PC-3 (cell line): ENCODE results near the gene CHAC1. TPM values are rescaled to one million over a fixed set of nuclear protein-coding genes. Genes with fewer than 3 reads are reported as not detected.

Experiments used
- ATAC-seq: fragments of 200-7000 bp; cut with Tn5 transposase; 2 replicates; pipeline ENCODE4 v1.9.1; 2020; ENCODE audit warnings: mild to moderate bottlenecking, moderate library complexity
- BruUV-seq: library from RNA; stranded (reverse); fragments of 400-500 nt; replicated peaks from 2 replicates; lab custom pipeline; 2021; lab: Mats Ljungman, UMichigan
- CTCF ChIA-PET: fragments of 300-600 bp; sonication (Branson Sonifier 250); formaldehyde crosslinking; loops from one replicate; lab custom pipeline; 2022; ENCODE audit warnings: antibody characterized with exemption; lab: Charles Lee
- POLR2A ChIA-PET: fragments of 300-600 bp; sonication (Branson Sonifier 250); formaldehyde crosslinking; loops from one replicate; lab custom pipeline; 2022; ENCODE audit warnings: antibody characterized with exemption; ENCODE audit not compliant: unreplicated experiment; lab: Charles Lee
- DNase-seq: peaks from one replicate; pipeline ENCODE4 v3.0.0-alpha.2; 2015
- H2AFZ ChIP-seq: fragments of 300-600 bp; sonication (generic); 2 replicates; pipeline ENCODE4 v1.6.0; 2016; ENCODE audit warnings: antibody characterized with exemption, low read length
- H3F3A ChIP-seq: fragments of 300-600 bp; sonication (generic); one replicate; pipeline ENCODE4 v1.6.0; 2017; ENCODE audit warnings: antibody characterized with exemption, low read length, control low read depth, mild to moderate bottlenecking; ENCODE audit not compliant: unreplicated experiment
- H3K27ac ChIP-seq: fragments of 300-600 bp; sonication (generic); 2 replicates; pipeline ENCODE4 v1.5.1; 2016; ENCODE audit warnings: mild to moderate bottlenecking, low read length
- H3K27me3 ChIP-seq: fragments of 300-600 bp; sonication (generic); 2 replicates; pipeline ENCODE4 v1.6.1; 2016; ENCODE audit warnings: low read length, mixed read lengths
- H3K36me3 ChIP-seq: fragments of 300-600 bp; sonication (generic); 2 replicates; pipeline ENCODE4 v1.6.1; 2016; ENCODE audit warnings: low read depth, mixed run types, low read length, mixed read lengths
- H3K4me1 ChIP-seq: fragments of 300-600 bp; sonication (generic); 2 replicates; pipeline ENCODE4 v1.5.1; 2016; ENCODE audit warnings: low read length; ENCODE audit not compliant: insufficient read depth
- H3K4me2 ChIP-seq: fragments of 300-600 bp; sonication (generic); 2 replicates; pipeline ENCODE4 v1.6.0; 2016; ENCODE audit warnings: low read length
- H3K4me3 ChIP-seq: fragments of 300-600 bp; sonication (generic); 2 replicates; pipeline ENCODE4 v1.5.1; 2016; ENCODE audit warnings: mild to moderate bottlenecking, low read length, mixed read lengths
- H3K79me2 ChIP-seq: fragments of 300-600 bp; sonication (generic); 2 replicates; pipeline ENCODE4 v1.6.1; 2017; ENCODE audit warnings: low read length, mixed read lengths
- H3K9ac ChIP-seq: fragments of 300-600 bp; sonication (generic); 2 replicates; pipeline ENCODE4 v1.6.0; 2016; ENCODE audit warnings: mild to moderate bottlenecking, low read length
- H3K9me2 ChIP-seq: fragments of 300-600 bp; sonication (generic); replicated peaks from 2 replicates; pipeline ENCODE4 v1.6.1; 2016; ENCODE audit warnings: mixed run types, low read length, mixed read lengths
- H3K9me3 ChIP-seq: fragments of 300-600 bp; sonication (generic); 2 replicates; pipeline ENCODE4 v1.6.1; 2016; ENCODE audit warnings: low read length, mixed read lengths
- H4K20me1 ChIP-seq: fragments of 300-600 bp; sonication (generic); 2 replicates; pipeline ENCODE4 v1.6.1; 2016; ENCODE audit warnings: low read length, mixed read lengths
- CTCF ChIP-seq: fragments of 300-600 bp; sonication (generic); conservative IDR thresholded peaks from 2 replicates; pipeline ENCODE4 v1.5.1; 2017; ENCODE audit warnings: antibody characterized with exemption, low read depth, mild to moderate bottlenecking, low read length
- EZH2 ChIP-seq: fragments of 300-600 bp; sonication (generic); IDR thresholded peaks from one replicate; pipeline ENCODE4 v1.6.1; 2017; ENCODE audit warnings: antibody characterized with exemption, mild to moderate bottlenecking, low read length; ENCODE audit not compliant: unreplicated experiment
- EZH2phosphoT487 ChIP-seq: fragments of 300-600 bp; sonication (generic); IDR thresholded peaks from 2 replicates; pipeline ENCODE4 v1.6.1; 2018; ENCODE audit warnings: mild to moderate bottlenecking, antibody characterized with exemption, low read length, borderline replicate concordance
- intact Hi-C: fragments of 100-400 bp; cut with micrococcal nuclease; formaldehyde crosslinking; loops from 2 replicates; pipeline ENCODE4 v1.9.0; 2023
- total RNA-seq: library from RNA; depleted of rRNA; stranded (reverse); fragments of >200 nt; gene quantifications from 2 replicates; pipeline ENCODE4 v1.2.3, GENCODE V29; 2014

Gene CHAC1
- total RNA-seq, 1 experiment from 2014 or later = 13.3 TPM

GRCh38 chr15:40925495-40925862 lies 27.8 kb upstream of the CHAC1 start:
- H3K27ac ChIP-seq = no peak overlapping the region
- ATAC-seq (no peak), DNase-seq (no peak)
- POLR2A ChIA-PET = no interaction called here
- no peaks in the 10 kb centered on the region for H3K9me3 ChIP-seq
- H3F3A ChIP-seq = no peaks in the 10 kb centered on the region
- no peaks in the 10 kb centered on the region for H3K9me2 ChIP-seq
- H3K79me2 ChIP-seq = no peaks in the 10 kb centered on the region
- no peaks in the 10 kb centered on the region for H4K20me1 ChIP-seq
- no peak overlapping the region for H3K4me3 ChIP-seq
- intact Hi-C loops = no loop called here
- TF ChIP-seq EZH2phosphoT487 = no peak
- no peak for TF ChIP-seq CTCF
- no peak for TF ChIP-seq EZH2
- BruUV-seq = no TSS peak
- H3K9ac ChIP-seq = no peak overlapping the region
- H3K36me3 ChIP-seq = no peaks in the 10 kb centered on the region
- H3K4me1 ChIP-seq = peaks cover 22% of the 10 kb centered on the region
- CTCF ChIA-PET = no interaction called here
- H3K27me3 ChIP-seq = peaks cover 25% of the 10 kb centered on the region
- no peak overlapping the region for H2AFZ ChIP-seq
- no peak overlapping the region for H3K4me2 ChIP-seq

- no peak overlapping the region for H3K9ac ChIP-seq
- peaks cover 25% of the 10 kb centered on the region for H3K27me3 ChIP-seq
- no peak overlapping the region for H3K4me3 ChIP-seq
These were observed 27.2 kb upstream of the CHAC1 start for GRCh38 chr15:40925863-40926658.

More at GRCh38 chr15:40925863-40926658, 27.2 kb upstream of the CHAC1 start:
- Histone ChIP-seq H3K36me3 (no peaks in the 10 kb centered on the region), H3K79me2 (no peaks in the 10 kb centered on the region), H3K9me2 (no peaks in the 10 kb centered on the region), H3K9me3 (no peaks in the 10 kb centered on the region), H3K27ac (no peak overlapping the region), H2AFZ (no peak overlapping the region), H3F3A (no peaks in the 10 kb centered on the region), H3K4me2 (peak overlapping the region; percentile 42; the same call in 1 of the 2 replicates), H4K20me1 (no peaks in the 10 kb centered on the region), H3K4me1 (peaks cover 28% of the 10 kb centered on the region)
- DNase-seq = no peak
- CTCF ChIA-PET = no interaction called here
- TF ChIP-seq EZH2 = no peak
- TF ChIP-seq EZH2phosphoT487 = no peak
- TF ChIP-seq CTCF = no peak
- intact Hi-C loops = no loop called here
- no TSS peak for BruUV-seq
- ATAC-seq = no peak
- POLR2A ChIA-PET = no interaction called here
